HCT116 (cell line): ENCODE data around the gene OR56A1.

ENCODE experiments used
- ATF3 ChIP-seq: IDR thresholded peaks from 2 replicates; pipeline ENCODE4 v1.6.1; 2012
- CEBPB ChIP-seq: IDR thresholded peaks from 2 replicates; pipeline ENCODE4 v1.6.1; 2012; ENCODE audit warnings: low read depth
- CTCF ChIP-seq, 3 experiments: fragments of 200-600 bp in 1 of 3; sonication (generic) in 1 of 3; IDR thresholded peaks in 2 of 3; conservative IDR thresholded peaks in 1 of 3; 2 replicates each; pipeline ENCODE4 v1.5.1; 2012 to 2017; ENCODE audit warnings: low read depth in 2 of 3, low read length in 2 of 3, antibody characterized with exemption in 1 of 3, borderline replicate concordance in 1 of 3, control low read depth in 1 of 3, mild to moderate bottlenecking in 1 of 3, mixed read lengths in 1 of 3, mixed run types in 1 of 3, moderate library complexity in 1 of 3; ENCODE audit not compliant: insufficient read depth in 1 of 3
- EZH2phosphoT487 ChIP-seq: fragments of 200-600 bp; IDR thresholded peaks from 2 replicates; pipeline ENCODE4 v1.6.1; 2018; ENCODE audit warnings: antibody characterized with exemption, borderline replicate concordance
- POLR2A ChIP-seq: IDR thresholded peaks from 2 replicates; pipeline ENCODE4 v1.7.0; 2011; ENCODE audit warnings: borderline replicate concordance; ENCODE audit not compliant: insufficient read depth, insufficient read length; ENCODE audit errors: extremely low read depth
- POLR2AphosphoS5 ChIP-seq: IDR thresholded peaks from 2 replicates; pipeline ENCODE4 v1.6.1; 2011; ENCODE audit warnings: mild to moderate bottlenecking, low read depth, low read length, moderate library complexity
- ZNF274 ChIP-seq: fragments of 200-500 bp; sonication (Bioruptor generic); IDR thresholded peaks from 2 replicates; pipeline ENCODE4 v1.6.1; 2014; ENCODE audit warnings: mild to moderate bottlenecking, low read depth, low read length, inconsistent platforms

DNA sequence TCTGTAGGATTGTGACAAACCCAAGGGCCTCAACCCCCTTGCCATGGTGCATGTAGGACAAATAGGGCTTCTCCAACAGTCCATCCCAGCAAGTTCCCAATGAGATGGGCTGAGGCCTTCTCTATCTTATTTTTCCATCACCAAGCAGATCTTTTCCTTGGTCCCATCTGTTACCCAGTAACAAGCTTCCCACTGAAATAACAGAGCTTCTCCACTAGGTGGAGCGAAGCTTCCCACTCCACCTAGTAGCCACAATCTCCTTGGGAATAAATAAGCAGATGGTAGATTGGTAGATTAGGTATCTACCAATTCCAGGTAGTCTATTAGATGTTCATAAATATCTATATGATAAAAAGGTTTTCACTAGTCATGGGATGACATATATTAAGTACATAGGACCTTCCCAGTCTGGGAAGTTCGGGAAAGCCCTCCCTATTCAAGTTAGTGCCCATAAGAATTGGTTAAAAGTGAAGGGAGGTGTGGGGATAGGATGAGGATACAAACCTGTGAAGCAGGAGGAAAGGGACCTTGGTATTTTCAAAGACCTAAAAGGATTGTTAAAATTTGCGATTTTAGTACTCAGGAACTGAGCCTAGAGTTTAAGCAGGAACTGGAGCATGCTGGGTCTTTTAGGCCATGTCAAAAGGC is 37.8 kb downstream of the OR56A1 start:
- TF ChIP-seq CEBPB = no peak
- peak; percentile 38 to 73 (median 66); a peak in 5 of 6 replicates for TF ChIP-seq CTCF (IDR thresholded peaks at IDR 0.05 in 2 of 3, conservative IDR thresholded peaks at IDR 0.05 in 1 of 3; ENCODE audit: borderline replicate concordance in 1 of 3, insufficient read depth in 1 of 3, low read depth in 2 of 3, low read length in 2 of 3)
- no peak for TF ChIP-seq ZNF274
- TF ChIP-seq POLR2AphosphoS5 = no peak
- TF ChIP-seq EZH2phosphoT487 = no peak
- TF ChIP-seq ATF3 = no peak
- TF ChIP-seq POLR2A = no peak
